HG03066 (cell line): Measurements from ENCODE around the gene ATP1A1.
A peak's percentile ranks its signal among the peaks of the same experiment; 100 is the strongest.

Source experiments
- ATAC-seq: cut with Tn5 transposase; IDR thresholded peaks from one replicate; pipeline ENCODE4 v1.9.1; 2021; ENCODE audit warnings: low read depth; ENCODE audit not compliant: unreplicated experiment

Gene ATP1A1

GRCh38 chr1:116368241-116368640 lies 4.8 kb upstream of the ATP1A1 start:
- no peak for ATAC-seq

- ATAC-seq, result no peak
These were observed 2.9 kb upstream of the ATP1A1 start for GRCh38 chr1:116370181-116370580.

GRCh38 chr1:116371752-116372151 lies 1.3 kb upstream of the ATP1A1 start:
- no peak for ATAC-seq

GRCh38 chr1:116372191-116372590 lies 853 bp upstream of the ATP1A1 start:
- ATAC-seq, result no peak

GRCh38 chr1:116373431-116374352 lies 648 bp downstream of the ATP1A1 start:
- ATAC-seq, result peak; percentile 4

GRCh38 chr1:116374353-116375147 lies 1.5 kb downstream of the ATP1A1 start:
- no peak for ATAC-seq

GRCh38 chr1:116375148-116375886 lies 2.3 kb downstream of the ATP1A1 start:
- ATAC-seq, result no peak

GRCh38 chr1:116375887-116376728 lies 3.1 kb downstream of the ATP1A1 start:
- no peak for ATAC-seq

- no peak for ATAC-seq
These were observed 3.7 kb downstream of the ATP1A1 start for GRCh38 chr1:116376729-116377086.

- ATAC-seq, result peak; percentile 54
These were observed 4.8 kb downstream of the ATP1A1 start for GRCh38 chr1:116377541-116378529.

- ATAC-seq, result no peak
These were observed 6.1 kb downstream of the ATP1A1 start for GRCh38 chr1:116379057-116379630.

GRCh38 chr1:116379674-116380498 lies 6.8 kb downstream of the ATP1A1 start:
- no peak for ATAC-seq

GRCh38 chr1:116380499-116381242 lies 7.6 kb downstream of the ATP1A1 start:
- ATAC-seq, result no peak

GRCh38 chr1:116382321-116382720 lies 9.3 kb downstream of the ATP1A1 start:
- no peak for ATAC-seq

- no peak for ATAC-seq
These were observed 9.9 kb downstream of the ATP1A1 start for GRCh38 chr1:116382857-116383483.

- no peak for ATAC-seq
These were observed 13.0 kb downstream of the ATP1A1 start for GRCh38 chr1:116386042-116386441.

GRCh38 chr1:116387551-116387950 lies 14.5 kb downstream of the ATP1A1 start:
- no peak for ATAC-seq
